ENCODE measurements around the gene PHF3.
A peak's percentile ranks its signal among the peaks of the same experiment; 100 is the strongest.

PHF3 gene

GRCh38 chr6:63644668-63645326 lies 9.2 kb downstream of the PHF3 start:
- no peak for DNase-seq

- DNase-seq, result peak in 1 of 2 donors; percentile 21
Observed at GRCh38 chr6:63649269-63649668, 13.7 kb downstream of the PHF3 start.

- peak in 1 of 2 donors; percentile 26 for DNase-seq
Observed at GRCh38 chr6:63649847-63650265, 14.3 kb downstream of the PHF3 start.

GRCh38 chr6:63652980-63653379 lies 17.4 kb downstream of the PHF3 start:
- no peak for DNase-seq

GRCh38 chr6:63660757-63661156 lies 25.2 kb downstream of the PHF3 start:
- no peak for DNase-seq

DNA sequence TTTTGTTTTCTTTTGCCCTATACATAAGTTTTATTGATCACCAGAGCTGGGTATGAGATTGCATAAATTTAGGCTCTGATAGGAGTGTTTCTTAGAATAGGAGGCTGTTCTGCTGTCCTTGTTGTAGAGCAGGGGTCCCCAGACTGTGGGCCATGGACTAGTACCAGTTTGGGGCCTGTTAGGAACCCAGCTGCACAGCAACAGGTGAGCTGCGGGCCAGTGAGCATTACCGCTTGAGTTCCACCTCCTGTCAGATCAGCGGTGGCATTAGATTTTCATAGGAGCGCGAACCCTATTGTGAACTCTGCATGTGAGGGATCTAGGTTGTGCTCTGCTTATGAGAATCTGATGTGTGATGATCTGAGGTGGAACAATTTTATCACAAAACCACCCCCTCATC lies 26.2 kb downstream of the PHF3 start:
- no peak for DNase-seq

DNA sequence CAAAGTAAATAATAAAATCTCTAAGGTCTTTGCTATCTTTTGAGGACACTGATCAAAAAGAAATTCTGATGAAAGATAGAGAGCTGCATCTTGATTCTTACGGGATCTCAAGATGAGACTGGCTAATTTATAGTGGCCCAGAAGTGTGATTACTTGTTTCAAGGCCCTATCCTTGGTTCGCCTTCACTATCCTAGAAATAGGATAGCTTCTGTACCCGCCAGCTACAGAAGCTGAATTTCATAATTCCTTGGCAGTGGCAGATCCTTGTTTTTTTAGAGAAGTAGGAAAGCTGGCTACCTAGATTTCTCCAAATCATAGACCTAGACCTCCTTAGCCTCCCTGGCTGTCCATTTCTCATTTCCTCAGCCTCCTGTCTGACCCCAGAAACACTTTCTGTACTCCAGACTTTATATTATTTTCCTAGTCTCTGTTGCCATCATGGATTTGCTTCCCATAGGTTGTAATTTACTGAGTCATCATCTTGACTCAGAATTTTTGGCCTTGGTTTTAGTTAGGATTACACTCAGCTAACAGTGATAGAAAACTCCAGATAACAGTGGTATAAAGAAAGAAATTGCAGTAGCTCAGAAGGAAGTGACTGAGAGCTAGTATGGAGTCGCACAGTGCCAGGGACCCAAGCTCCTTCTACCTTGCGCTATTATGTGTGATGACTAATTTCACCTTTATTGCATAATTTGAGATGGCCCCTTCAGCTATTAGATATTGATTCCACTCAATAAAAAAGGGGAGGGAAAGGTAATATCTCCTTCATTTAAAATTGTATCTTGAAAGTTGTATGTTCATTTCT lies 27.7 kb downstream of the PHF3 start:
- DNase-seq, result no peak

DNA sequence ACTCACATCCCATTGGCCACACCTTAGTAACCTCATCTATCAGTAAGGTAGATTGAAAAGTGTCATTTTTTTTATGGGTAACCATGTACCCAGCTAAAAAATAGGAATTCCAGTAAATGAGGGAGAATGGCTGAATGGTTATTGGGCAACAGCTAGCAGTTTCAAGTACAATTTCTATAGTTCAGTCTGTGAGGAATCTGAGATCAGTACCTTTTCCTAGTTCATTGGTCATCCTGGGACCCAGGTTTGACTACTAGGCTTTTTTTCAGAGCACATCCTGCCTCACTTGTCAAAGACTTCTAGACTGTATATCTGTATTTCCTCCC lies 28.3 kb downstream of the PHF3 start:
- DNase-seq, result no peak

DNA sequence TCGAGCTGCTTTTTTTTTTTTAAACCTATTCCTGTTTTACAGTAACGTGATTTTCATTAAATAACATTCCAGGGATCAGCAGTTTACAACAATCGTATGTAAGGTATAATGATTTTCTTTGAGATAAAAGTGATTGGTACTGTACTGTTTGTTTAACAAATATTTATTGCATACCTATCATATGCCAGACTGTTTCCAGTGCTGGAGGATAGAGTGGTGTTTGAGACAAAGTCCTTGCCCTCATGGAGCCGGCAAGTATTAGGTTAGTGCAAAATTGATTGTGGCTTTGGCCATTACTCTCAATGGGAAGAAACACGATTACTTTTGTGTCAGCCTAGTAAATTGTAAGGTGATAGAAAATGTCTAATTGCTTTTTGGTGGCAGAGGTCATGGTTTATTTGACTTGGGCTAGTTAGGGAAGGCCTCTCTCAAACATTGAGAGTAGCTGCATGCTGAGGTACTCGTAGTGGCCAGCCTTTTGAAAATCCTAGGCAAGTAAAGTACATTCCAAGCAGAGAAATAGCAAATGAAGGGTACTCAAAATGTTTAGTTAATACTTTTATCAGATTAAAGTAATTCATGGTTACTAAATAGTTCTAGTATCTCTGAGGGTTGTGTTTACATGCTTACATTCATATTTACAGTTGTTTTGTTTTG lies 35.6 kb downstream of the PHF3 start:
- no peak for DNase-seq

GRCh38 chr6:63672582-63673129 lies 37.1 kb downstream of the PHF3 start:
- DNase-seq, result no peak

GRCh38 chr6:63673692-63674091 lies 38.1 kb downstream of the PHF3 start:
- DNase-seq, result no peak

- no peak for DNase-seq
Observed at GRCh38 chr6:63674635-63675034, 39.0 kb downstream of the PHF3 start.

- DNase-seq, result no peak
Observed at GRCh38 chr6:63675138-63675537, 39.5 kb downstream of the PHF3 start.

GRCh38 chr6:63676412-63677114 lies 41.0 kb downstream of the PHF3 start:
- DNase-seq, result no peak

- DNase-seq, result no peak
Observed at GRCh38 chr6:63677282-63677681, 41.7 kb downstream of the PHF3 start.

- DNase-seq, result peak in 1 of 2 donors; percentile 22
Observed at GRCh38 chr6:63683071-63683603, 47.5 kb downstream of the PHF3 start.

DNA sequence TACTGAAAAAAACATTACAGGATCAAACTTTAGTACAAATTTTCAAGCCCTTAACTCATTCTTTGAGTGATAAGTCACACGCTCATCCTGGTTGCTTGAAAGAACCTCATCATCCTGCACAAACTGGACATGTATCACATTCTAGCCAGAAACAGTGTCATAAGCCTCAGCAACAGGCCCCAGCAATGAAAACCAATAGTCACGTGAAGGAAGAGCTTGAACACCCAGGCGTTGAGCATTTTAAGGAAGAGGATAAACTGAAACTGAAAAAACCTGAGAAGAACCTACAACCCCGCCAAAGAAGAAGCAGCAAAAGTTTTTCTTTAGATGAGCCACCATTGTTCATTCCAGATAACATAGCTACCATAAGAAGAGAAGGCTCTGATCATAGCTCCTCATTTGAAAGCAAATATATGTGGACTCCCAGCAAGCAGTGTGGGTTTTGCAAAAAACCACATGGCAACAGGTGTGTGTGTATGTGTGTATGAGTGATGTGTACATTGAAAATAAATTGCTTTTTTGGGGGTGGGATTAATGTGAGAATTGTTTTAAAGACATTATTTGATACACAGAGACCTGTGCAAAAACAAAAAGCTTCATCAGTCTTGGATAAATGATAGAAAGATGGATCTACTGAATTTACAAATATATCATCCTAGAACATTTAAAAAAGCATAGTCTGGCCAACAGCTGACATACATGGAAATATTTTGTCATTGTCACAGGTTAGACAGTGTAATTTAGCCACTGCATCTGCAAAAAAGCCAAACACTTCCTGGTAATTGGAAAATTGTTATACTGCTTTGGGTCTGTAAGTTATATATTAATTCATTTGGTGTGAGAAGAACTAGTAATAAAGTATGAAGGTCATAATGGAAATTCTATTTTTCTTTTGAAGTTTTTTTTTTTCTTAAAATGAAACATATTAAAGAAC lies 50.1 kb downstream of the PHF3 start:
- peak; percentile 64 to 69 for DNase-seq

DNA sequence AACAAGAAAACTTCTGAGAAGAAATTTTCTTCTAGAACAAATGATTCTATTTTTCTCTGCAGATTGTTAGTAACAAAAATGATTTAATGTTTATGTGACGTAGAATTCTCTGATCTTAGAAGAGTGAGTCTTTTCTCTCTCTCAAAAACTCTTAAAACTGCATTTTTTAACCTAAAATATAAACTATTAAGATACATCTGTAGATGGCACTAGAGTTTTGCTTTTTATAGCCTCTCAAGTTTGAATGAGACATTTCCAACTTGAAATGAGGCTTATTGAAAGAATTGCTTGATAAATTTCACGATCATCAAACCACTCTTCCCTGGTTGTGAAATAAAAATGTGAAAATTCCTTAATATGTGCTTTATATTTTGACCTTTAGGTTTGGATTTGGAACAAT lies 53.8 kb downstream of the PHF3 start:
- DNase-seq, result no peak

GRCh38 chr6:63690221-63690620 lies 54.6 kb downstream of the PHF3 start:
- DNase-seq, result peak; percentile 6 to 54

- no peak for DNase-seq
Observed at GRCh38 chr6:63705707-63706106, 70.1 kb downstream of the PHF3 start.

- no peak for DNase-seq
Observed at GRCh38 chr6:63706630-63707029, 71.0 kb downstream of the PHF3 start.

Data from inflammatory macrophage (primary cell).